HG03442 (cell line): Measurements from ENCODE around the gene MT1F.

Experiments
- ATAC-seq: cut with Tn5 transposase; IDR thresholded peaks from one replicate; pipeline ENCODE4 v1.9.1; 2021; ENCODE audit warnings: mild to moderate bottlenecking, moderate library complexity; ENCODE audit not compliant: unreplicated experiment

The MT1F gene

GRCh38 chr16:56691885-56692284, 34.1 kb downstream of the MT1F start:
- no peak for ATAC-seq

- ATAC-seq: no peak
Observed at GRCh38 chr16:56695246-56695645, 37.5 kb downstream of the MT1F start.

DNA sequence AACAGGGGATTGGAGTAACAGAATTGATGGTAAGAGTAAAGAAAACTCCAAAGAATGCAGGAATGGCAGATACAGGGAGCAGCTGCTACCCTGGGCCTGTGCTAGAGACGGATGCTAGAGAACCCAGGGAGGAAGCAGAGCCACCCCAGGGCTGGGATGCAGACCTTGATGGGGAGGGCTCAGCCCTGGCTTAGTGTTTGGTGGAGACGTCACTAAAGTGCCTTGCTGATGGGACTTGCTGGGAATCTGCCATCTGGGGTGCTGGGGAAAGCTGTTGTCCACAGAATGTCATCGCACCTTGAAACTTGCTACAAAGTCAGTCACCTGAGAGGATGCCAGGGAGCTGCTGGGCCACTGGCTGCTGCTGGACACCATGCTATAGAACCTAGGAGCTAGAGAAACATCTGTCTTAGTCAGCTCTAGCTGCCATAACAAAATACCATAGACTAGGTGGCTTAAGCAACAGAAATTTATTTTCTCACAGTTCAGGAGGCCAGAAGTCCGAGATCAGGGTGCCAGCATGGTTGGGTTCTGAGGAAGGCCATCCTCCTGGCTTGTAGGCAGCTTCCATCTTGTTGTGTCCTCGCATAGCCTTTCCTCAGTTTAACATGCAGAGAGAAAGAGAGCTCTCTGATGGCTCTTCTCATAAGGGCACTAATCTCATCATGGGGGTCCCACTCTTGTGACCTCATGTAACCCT, 39.8 kb downstream of the MT1F start:
- no peak for ATAC-seq

DNA sequence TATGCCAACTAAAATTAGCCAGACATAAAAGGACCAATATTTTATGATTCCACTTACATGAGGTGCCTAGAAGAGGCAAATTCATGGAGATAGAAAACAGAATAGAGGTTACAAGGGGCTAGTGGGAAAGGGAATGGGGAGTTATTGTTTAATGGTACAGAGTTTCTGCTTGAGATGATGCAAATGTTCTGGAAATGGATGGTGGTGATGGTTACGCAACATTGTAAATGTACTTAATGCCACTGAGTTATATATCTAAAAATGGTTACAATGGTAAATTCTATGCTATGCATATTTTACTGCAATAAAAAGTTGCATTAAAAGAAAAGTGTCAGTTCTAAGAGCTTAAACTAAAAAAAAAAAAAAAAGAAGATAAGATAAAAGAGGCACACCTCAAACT, 42.4 kb downstream of the MT1F start:
- ATAC-seq: no peak

GRCh38 chr16:56700631-56701030, 42.9 kb downstream of the MT1F start:
- no peak for ATAC-seq

GRCh38 chr16:56701534-56701933, 43.8 kb downstream of the MT1F start:
- ATAC-seq: no peak

GRCh38 chr16:56702836-56703235, 45.1 kb downstream of the MT1F start:
- no peak for ATAC-seq
